Lung microvascular endothelial cell (primary cell): Measurements from ENCODE around the gene ZFP3. TPM values are rescaled to one million over a fixed set of nuclear protein-coding genes. Genes with fewer than 3 reads are reported as not detected.
"Not testable (repeated sequence)": the region's sequence is repeated elsewhere in the genome, so short reads cannot be mapped to it uniquely, and the experiment has no call there.

ENCODE experiments used
- DNase-seq, 2 donors: peaks; one replicate each; pipeline versions ENCODE4 v3.0.0 to v3.0.0-alpha.2; 2010; ENCODE audit warnings: low read depth in 2 of 2
- total RNA-seq: library from RNA; depleted of rRNA; stranded (reverse); fragments of >200 nt; gene quantifications from 2 replicates; pipeline ENCODE4 v1.2.1, GENCODE V29; 2014

Gene ZFP3
- total RNA-seq, result 0.87 and 1.8 TPM in 2 replicates

GRCh38 chr17:5078106-5079028 is at the start of gene ZFP3:
Gene ZFP3, plus strand, starts transcription at chr17:5078467. Its CDS starts 13,038 bp downstream, at chr17:5091505.
- DNase-seq, result peak; percentile 75 to 80

- DNase-seq, result not testable (repeated sequence)
Measured at GRCh38 chr17:5030168-5030567, 48.1 kb upstream of the ZFP3 start.

GRCh38 chr17:5031365-5032082 is 46.7 kb upstream of the ZFP3 start:
- peak; percentile 58 to 74 for DNase-seq

- no peak for DNase-seq
Measured at GRCh38 chr17:5032865-5033264, 45.4 kb upstream of the ZFP3 start.

GRCh38 chr17:5033352-5034015 is 44.8 kb upstream of the ZFP3 start:
- no peak for DNase-seq

- no peak for DNase-seq
Measured at GRCh38 chr17:5034063-5034462, 44.2 kb upstream of the ZFP3 start.

- DNase-seq, result no peak
Measured at GRCh38 chr17:5034651-5035050, 43.6 kb upstream of the ZFP3 start.

GRCh38 chr17:5035315-5035714 is 43.0 kb upstream of the ZFP3 start, which contains the start of gene SLC52A1:
Gene SLC52A1, minus strand, starts transcription at chr17:5035426. Its CDS starts 820 bp downstream, at chr17:5034606.
- DNase-seq, result no peak

GRCh38 chr17:5042157-5043022 is 35.9 kb upstream of the ZFP3 start:
- DNase-seq, result no peak

- no peak for DNase-seq
Measured at GRCh38 chr17:5043524-5043923, 34.7 kb upstream of the ZFP3 start.

- DNase-seq, result no peak
Measured at GRCh38 chr17:5044630-5045029, 33.6 kb upstream of the ZFP3 start.

- DNase-seq, result no peak
Measured at GRCh38 chr17:5045496-5045895, 32.8 kb upstream of the ZFP3 start.

GRCh38 chr17:5047446-5047845 is 30.8 kb upstream of the ZFP3 start:
- no peak for DNase-seq

- no peak for DNase-seq
Measured at GRCh38 chr17:5049314-5049841, 28.9 kb upstream of the ZFP3 start.

GRCh38 chr17:5050278-5050677 is 28.0 kb upstream of the ZFP3 start:
- DNase-seq, result no peak

- DNase-seq, result no peak
Measured at GRCh38 chr17:5055543-5055942, 22.7 kb upstream of the ZFP3 start.

- DNase-seq, result no peak
Measured at GRCh38 chr17:5065227-5065744, 13.0 kb upstream of the ZFP3 start.

- DNase-seq, result no peak
Measured at GRCh38 chr17:5068236-5068635, 10.0 kb upstream of the ZFP3 start.

GRCh38 chr17:5069724-5070123 is 8.5 kb upstream of the ZFP3 start:
- DNase-seq, result no peak

- DNase-seq, result not testable (repeated sequence)
Measured at GRCh38 chr17:5075472-5075871, 2.8 kb upstream of the ZFP3 start.
